ENCODE data around the gene CFAP299. TPM values are rescaled to one million over a fixed set of nuclear protein-coding genes. Genes with fewer than 3 reads are reported as not detected.

The CFAP299 gene
- total RNA-seq, 1 donor from 2014 or later, result 0.96 TPM

DNA sequence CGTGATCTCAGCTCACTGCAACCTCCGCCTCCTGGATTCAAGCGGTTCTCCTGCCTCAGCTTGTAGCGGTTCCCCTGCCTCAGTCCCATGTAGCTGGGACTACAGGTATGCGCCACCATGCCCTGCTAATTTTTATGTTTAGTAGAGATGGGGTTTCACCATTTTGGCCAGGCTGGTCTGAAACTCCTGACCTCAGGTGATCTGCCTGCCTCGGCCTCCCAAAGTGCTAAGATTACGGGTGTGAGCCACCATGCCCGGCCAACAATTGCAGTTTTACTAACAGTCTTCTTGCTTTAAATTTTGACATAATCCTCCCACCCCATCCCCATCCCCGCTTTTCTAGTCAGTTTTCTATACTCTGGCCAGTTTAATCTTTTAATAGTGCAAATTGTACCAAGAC lies 112.0 kb downstream of the CFAP299 start:
- DNase-seq (ENCODE audit: low spot score), result no peak

DNA sequence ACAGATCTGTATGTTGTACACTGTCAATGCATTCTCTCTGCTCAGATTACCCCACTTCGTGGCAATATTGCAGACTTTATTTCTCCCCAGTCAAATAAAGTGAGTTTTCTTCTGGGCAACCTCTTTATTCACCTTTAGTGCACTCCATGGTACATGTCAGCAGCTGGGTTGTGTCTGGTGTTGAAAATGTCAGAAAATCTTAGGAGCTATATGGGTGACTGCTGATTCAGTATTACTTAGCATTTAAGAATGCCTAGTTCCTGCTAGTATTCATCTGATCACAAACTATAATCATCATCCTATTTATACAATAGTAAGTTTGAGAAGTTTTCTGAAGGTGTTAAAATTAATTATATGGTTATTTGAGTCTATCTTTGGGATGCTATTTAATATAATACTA lies 112.5 kb downstream of the CFAP299 start:
- DNase-seq (ENCODE audit: low spot score), result no peak

DNA sequence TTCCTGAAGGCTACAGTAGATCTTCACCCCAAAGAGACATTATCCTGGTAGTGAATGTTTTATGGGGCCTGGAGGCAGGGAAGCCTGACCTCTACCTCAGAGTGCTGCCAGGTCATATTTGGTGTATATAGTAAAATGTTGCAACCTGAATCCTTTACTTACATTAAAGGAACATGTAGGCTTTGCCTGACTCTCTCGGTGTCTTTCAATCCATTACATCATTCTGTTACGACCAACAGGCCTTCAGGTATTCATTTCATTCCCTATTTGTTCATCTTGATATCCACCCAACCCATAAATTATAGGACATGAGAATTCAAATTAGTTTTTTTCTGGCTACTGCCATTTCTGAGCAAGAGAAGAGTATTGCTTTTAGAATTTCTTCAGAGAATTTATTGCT lies 116.5 kb downstream of the CFAP299 start:
- no peak for DNase-seq (ENCODE audit: low spot score)

DNA sequence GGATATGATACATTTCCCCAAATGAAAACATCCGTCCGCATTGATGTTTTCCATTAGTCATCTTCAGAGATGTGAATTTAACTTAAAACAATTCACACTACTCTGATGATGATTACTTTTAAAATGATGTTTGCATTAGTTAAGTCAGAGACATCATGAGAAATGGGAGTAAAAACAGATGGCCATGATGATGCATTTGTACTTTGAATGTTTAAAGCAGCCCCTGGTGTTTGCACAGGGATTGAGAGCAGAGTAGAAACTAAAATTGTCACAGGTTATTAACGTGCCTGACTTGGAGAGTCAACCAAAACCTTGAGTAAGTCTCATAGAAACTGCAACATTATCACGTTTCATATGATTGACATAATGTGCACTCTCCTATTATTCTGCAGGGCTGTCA lies 117.2 kb downstream of the CFAP299 start:
- DNase-seq (ENCODE audit: low spot score), result no peak

DNA sequence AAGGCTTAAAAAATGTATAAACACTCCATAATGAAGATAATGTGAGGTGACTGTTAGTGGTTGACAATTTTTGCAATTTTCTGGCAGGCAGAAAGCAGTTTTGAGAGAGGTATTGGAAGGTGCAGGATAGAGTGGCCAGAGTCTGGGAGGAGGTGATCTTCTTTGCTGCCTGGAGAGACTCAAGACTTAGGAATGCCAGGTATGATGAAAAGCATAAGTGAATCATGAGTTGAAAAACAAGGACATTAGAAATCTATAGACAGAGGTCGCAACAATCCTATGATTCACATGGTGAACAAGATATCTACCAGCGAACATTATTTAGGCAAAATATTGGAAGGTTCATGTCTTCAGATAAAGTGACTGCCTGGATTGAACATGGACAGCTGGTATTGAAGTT lies 118.5 kb downstream of the CFAP299 start:
- DNase-seq (ENCODE audit: low spot score), result no peak

DNA sequence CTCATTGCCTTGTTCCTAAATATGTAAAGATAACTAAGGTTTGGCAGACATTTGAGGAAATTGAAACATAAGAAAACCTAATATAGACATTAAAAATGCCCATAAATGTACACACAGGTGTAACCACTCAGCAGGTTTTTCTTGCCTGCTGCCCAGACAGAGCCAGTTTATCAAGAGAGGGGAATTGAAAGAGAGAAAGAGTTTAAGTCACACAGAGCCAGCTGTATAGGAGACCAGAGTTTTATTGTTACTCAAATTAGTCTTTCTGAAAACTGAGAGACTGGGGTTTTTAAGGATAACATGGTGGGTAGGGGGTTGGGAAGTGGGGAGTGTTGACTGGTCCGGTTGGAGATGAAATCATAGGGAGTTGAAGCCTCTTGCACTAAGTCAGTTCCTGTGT lies 119.0 kb downstream of the CFAP299 start:
- no peak for DNase-seq (ENCODE audit: low spot score)

DNA sequence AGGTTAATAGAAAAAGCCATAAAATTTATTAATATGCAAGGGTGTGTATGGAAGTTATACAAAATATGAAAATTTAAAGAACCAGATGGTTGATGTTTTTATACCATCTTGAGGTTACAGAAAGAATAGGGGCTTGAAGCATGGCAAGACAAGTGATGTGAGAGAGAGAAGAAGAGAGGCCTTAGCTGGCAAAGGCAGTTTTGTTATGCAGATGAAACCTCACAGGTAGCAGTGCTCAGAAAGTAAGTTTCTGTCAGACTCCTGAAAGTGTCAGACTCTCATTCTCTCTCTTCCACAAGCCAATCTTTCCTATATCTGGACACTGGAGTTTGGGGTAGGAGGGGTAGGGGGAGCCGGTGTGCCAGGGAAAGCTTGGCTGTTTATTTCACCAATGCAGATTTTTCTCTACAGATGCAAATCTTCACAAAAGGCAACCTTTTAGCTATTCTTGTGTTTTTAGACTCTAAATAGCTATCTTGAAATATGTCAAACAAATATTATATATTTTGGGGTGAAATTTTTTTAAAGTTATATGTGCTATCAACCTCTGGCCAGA lies 124.5 kb downstream of the CFAP299 start:
- DNase-seq (ENCODE audit: low spot score), result no peak

DNA sequence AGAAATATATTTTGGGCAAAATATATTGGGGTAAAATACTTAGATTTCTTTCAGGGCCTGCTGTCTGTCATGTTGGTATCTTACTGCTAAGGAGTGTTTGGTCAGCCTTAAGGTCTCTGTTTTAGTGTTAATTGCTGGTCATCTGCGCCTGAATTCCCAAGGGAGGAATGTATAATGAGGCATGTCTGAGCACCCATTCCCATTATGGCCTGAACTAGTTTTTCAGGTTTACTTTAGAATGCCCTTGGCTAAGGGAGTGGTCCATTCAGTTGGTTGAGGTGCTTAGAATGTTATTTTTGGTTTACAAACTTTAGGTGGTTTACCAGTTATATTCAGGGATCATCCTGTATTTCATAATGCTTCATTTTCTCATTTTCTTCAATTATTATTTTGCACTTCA lies 125.9 kb downstream of the CFAP299 start:
- no peak for DNase-seq (ENCODE audit: low spot score)

DNA sequence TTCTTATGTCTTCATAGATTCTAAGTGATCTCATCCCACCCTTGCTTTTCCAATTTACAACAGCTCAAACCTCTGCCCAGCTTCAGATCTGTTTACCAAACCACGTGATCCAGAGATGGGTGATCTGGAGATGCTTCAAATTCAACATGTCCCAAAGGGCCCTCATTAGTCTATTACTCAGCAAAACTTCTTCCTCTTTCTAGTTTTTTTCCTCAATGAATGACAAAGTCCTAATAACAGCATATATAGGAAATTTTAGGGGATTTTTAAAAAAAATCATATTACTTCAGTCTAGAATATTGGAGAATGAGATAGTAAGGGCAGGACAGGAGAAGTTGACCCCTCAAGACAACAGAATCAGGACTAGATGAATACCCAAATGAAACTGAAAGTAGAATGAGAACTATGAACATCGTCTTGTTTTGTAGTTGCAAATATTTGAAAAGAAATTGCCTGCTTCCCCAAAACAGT lies 127.1 kb downstream of the CFAP299 start:
- no peak for DNase-seq (ENCODE audit: low spot score)

DNA sequence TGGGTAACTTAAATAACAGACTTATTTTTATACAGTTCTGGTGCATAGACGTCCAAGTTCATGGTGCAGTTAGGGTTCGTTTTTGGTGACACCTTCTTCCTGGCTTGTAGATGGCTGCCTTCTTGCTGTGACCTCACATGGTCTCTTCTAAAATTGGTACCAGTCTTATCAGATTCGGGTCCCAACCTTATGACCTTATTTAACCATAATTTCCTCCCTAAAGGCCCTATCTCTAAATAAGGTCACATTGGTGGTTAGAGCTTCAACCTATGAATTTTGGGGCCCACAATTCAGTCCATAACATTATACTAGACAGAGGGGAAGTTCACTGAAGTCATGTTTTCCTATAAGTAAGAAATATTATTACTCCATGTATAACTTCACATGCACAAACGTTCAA lies 128.0 kb downstream of the CFAP299 start:
- DNase-seq (ENCODE audit: low spot score), result no peak

DNA sequence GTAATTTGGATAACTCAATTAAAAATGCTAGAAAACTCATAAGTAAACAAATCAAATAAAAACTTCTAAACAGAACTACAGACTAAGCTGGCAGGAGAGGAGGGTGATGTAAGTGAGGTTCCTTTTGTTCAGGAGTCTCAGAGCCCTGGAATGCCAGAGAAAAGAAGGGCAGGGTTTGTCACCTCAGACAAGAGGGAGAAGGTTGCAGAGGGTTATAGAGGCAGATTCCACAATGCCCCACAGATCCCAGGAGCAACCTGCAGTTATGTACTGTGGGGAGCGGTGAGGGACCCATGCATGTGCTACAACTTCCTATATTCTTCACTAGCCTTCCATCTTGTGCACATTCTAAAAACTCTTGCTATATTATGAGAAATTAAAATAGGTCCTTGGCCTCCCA lies 129.7 kb downstream of the CFAP299 start:
- no peak for DNase-seq (ENCODE audit: low spot score)

DNA sequence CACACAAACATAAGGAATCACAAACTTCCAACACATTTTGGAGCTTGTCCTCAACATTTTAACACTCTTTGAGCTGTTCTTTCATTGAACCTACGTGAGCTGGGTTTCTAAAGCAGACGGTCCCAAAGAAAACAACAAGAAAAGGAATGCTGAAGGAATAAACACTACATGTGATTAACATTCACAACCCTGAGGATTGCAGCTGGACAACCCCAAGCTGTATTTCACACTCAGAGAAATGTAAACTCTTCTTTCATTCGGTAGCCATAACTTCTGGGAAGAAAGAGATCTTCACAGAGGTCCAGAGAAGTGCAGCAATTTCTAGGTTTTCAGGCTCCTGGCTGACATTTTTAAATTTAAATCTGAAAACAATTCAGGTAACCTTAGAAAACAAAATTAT lies 130.2 kb downstream of the CFAP299 start:
- no peak for DNase-seq (ENCODE audit: low spot score)

DNA sequence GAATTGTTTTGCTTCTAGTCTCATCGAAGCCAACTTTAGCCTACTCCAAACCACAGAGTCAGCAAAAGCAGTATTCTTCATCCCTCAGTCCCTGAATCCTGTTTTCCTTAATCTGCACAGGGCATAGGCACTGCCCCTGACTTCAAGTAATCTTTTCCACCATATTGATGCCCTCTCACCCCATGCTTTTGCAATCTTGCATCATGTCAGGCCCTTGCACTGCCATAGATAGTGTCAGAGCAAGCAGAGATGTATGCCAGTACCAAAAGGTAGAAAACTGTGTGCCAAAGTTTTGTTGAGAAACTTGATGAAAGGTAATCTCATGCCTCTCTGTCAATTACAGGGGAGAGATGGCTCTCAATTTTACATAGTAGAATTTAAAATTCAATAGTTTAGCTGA lies 131.1 kb downstream of the CFAP299 start:
- no peak for DNase-seq (ENCODE audit: low spot score)

DNA sequence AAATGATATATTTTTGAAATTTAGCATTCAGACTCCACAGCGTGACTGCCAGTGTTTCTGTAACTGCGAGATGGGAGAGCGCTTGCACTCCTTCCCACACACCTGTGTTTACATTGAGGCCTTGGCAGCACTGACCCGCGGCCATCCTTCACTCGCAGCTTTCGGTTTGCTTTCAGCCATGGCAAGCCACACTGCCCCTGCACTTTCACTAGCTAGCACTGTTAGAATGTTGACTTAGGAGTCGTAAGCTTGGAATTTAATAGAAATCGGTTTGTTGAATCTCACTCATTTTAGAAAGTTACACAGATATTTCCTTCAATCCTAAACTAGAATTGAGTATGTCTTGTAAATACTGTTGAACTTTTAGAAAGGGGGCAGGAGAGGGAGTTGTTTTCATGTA lies 136.2 kb downstream of the CFAP299 start:
- no peak for DNase-seq (ENCODE audit: low spot score)

DNA sequence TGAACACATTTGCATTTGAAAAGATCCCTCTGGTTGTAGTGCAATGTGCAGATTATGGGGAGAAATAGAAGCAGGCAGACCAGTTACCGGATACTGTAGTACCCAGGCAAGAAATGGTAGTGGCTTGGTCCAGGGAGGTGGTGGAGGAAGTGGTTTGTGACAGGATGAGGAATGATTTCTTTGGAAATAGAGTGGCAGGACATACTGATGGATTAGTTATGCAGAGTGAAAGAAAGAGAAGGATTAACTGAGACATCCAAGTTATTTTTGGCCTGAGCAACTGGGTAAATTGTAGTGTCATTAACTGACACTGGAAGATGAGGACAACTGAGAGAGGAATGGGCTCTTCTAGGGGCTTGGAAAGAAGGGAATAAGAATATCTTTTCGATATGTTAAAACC lies 139.7 kb downstream of the CFAP299 start:
- no peak for DNase-seq (ENCODE audit: low spot score)

DNA sequence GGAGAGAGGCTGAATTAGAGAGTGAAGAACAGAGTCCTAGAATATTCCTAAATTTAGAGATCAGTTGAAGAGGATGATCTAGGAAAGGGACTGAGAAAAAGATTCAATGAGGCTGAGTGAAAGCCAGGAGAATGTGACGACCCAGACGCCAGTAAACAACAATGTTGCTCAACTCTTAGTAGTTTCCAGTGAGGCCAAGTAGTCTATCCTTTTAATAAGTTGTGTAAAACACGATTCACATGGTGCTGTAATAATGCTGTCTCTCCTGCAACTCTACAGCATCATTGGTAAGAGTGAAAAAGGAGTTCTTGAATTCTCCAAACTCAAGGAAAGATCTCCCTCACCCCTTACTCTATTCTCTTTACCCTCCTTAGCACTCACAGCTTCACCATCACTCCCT lies 140.3 kb downstream of the CFAP299 start:
- DNase-seq (ENCODE audit: low spot score), result no peak

DNA sequence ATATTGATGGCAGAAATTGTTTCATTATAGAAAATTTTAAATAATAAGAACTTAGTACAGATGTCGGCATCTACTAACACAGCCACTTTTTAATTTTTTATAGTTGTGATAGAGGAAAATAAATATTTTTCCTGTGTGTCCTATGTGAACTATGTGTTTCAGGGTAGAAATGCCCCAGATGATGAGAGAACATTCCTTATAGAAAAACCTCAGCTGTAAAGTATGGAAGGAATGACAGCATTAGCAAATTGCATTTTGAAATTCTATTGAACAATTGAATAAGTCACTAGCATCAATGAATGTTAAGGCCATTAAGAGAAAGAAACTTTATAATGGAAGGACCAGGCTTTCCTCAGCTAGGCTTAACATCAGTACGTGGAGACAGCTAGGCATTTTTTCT lies 149.2 kb downstream of the CFAP299 start:
- DNase-seq (ENCODE audit: low spot score), result no peak

DNA sequence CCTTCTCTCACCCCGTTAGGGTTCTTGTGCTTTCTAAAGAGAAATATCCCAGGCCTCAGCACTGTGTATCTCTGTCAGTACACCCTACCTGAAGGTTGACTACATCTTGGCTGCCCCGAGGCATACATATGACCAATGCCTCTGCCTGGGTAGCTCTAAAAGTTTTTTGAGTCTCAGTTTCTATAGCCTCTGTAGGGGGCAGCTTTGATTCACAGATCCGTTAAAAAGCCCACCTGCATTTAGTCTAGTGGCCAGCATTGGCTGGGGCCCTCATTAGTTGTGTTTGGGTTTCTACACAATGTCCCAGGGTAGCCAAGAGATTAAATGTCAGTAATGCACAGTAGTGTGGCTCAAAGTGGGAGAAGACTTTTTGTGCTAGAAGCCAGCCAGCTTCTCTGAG lies 151.1 kb downstream of the CFAP299 start:
- DNase-seq (ENCODE audit: low spot score), result no peak

DNA sequence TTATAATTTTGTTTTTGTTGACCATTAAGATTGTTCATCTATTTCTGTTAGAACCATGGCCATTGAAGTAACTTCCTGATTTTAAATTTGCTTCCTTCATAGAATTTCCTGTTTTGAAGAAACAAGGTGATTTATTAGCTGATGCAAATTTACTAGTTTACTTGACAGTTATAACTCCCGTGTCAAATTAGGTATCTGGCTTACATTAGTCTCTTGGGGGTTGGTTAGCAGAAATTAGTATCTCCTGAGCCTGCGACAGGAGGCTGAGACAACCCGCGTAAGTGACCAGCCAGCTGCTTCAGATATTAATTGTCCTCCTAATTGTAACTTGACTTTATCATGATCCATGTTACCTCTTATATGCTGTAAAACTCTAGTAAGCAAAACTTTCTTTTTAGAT lies 154.3 kb downstream of the CFAP299 start:
- DNase-seq (ENCODE audit: low spot score), result no peak

DNA sequence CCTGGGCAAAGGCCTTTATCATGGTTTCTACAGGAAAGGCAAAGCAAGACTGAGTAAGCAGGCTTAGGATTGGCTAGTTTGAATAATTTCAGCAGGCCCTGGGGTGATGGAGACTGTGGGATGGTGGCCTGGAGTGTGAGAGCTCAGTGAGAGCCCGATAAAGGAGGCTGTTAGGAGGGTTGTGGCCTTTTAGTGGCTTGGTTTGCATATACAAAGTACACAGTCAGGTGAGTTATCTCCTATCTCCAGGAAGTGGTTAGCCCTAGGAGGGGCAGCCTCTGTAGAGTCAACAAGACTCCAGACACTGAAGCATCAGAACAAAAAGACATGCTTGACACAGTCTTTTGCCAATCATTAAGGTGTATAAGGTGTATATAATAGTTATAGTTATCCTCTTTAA lies 157.2 kb downstream of the CFAP299 start:
- no peak for DNase-seq (ENCODE audit: low spot score)

DNA sequence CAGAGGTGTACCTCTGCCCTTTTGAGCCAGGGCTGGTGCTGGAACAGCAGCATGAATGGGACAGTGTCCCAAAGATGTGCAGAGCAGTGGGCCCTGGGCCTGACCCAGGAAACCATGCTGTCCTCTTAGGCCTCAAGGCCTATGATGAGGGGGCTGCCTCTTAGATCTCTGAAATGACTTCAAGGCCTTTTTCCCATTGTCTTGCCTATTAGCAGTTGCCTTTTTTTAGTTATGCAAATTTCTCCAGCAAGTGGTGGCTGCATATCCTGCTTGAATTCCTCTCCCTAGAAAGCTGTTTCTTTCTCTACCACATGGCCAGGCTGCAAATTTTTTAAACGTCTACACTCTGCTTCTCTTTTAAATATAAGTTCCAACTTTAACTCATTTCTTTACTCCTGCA lies 160.3 kb downstream of the CFAP299 start:
- no peak for DNase-seq (ENCODE audit: low spot score)

DNA sequence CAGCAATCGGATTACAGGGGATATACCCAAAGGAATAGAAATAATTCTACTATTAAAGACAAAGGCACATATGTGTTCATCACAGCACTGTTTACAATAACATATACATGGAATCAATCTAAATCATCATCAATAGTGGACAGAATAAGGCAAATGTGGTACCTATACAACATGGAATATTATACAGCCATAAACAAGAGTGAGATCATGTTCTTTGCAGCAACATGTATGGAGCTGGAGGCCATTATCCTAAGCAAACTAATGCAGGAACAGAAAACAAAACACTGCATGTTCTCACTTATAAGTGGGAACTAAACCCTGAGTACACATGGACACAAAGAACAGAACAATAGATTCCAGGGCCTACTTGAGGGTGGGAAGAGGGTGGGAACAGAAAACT lies 163.2 kb downstream of the CFAP299 start:
- DNase-seq (ENCODE audit: low spot score), result no peak

DNA sequence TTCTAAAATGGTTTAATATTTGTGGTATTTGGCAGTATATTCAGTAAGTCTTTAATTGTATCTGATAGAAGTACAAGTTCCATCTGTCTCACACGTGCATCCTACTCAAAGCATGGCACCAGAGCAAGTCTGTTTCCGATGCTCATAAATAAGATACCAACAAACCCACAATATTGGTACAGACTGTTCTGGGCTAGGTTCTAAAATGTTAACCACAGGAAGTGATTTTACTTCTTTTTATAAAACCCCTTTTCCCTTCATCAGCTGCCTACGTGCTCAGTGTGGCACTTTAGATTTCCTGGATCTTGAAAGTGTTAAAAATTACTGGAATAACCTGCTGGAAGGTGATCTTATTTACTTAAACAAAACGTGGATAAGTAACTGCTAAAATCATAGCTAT lies 165.1 kb downstream of the CFAP299 start:
- DNase-seq (ENCODE audit: low spot score), result no peak

DNA sequence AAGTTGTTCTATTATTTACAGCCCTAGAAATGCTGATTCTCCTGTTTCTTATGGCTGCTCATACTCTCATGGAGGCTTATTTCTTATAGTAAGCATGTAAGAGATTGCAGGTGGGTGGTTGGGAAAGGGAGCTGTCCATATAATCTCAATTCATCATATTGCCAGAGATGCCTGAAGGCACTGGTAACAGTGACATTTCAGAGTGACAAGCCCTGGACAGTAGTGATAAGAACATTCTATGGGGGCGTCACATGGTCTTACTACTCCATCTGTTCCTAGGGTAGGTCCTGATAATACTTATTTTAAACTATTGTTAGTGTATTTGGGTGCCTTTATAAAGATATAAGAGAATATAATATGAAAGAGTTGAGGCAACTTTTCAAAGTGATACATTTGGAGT lies 171.5 kb downstream of the CFAP299 start:
- DNase-seq (ENCODE audit: low spot score), result no peak

DNA sequence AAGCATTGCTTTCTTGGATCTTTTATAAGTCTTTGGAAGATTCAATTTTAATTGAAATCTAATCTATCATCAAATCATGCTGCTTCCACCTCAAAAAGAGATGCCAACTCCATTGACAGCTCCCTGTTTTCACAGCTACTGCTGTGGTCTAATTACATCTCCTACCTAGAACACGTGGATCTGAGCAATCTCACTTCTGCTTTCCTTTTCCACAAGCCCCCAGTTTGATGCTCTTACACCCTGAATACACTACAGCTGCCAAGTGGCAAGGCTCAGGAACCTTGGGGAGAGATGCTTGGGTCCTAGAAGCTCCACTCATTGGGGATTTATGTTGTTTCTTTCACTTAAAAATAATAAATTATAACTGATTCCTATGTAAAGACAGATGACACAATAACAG lies 172.0 kb downstream of the CFAP299 start:
- DNase-seq (ENCODE audit: low spot score), result no peak
